Neural progenitor cell (in vitro differentiated cells): Measurements from ENCODE around the gene JHY. TPM values are rescaled to one million over a fixed set of nuclear protein-coding genes. Genes with fewer than 3 reads are reported as not detected.

Experiments used
- DNase-seq: peaks from one replicate; pipeline ENCODE4 v3.0.0-alpha.2; 2016; ENCODE audit warnings: low spot score
- H2AFZ ChIP-seq: fragments of 200-600 bp; sonication (generic); replicated peaks from 2 replicates; pipeline ENCODE4 v1.6.1; 2016; ENCODE audit warnings: antibody characterized with exemption
- H3F3A ChIP-seq: fragments of 200-600 bp; sonication (generic); 2 replicates; pipeline ENCODE4 v1.6.1; 2016; ENCODE audit warnings: antibody characterized with exemption, low read depth
- H3K27ac ChIP-seq: fragments of 200-600 bp; sonication (generic); 2 replicates; pipeline ENCODE4 v1.5.1; 2016; ENCODE audit warnings: mild to moderate bottlenecking
- H3K27me3 ChIP-seq: fragments of 200-600 bp; sonication (generic); 2 replicates; pipeline ENCODE4 v1.6.1; 2016; ENCODE audit warnings: mild to moderate bottlenecking, moderate library complexity
- H3K36me3 ChIP-seq: fragments of 200-600 bp; sonication (generic); 2 replicates; pipeline ENCODE4 v1.5.1; 2016
- H3K4me1 ChIP-seq: fragments of 200-600 bp; sonication (generic); 2 replicates; pipeline ENCODE4 v1.6.1; 2016; ENCODE audit warnings: mixed run types
- H3K4me2 ChIP-seq: fragments of 200-600 bp; sonication (generic); 2 replicates; pipeline ENCODE4 v1.6.1; 2016
- H3K4me3 ChIP-seq: fragments of 200-600 bp; sonication (generic); 2 replicates; pipeline ENCODE4 v1.5.1; 2016
- H3K79me2 ChIP-seq: fragments of 200-600 bp; sonication (generic); 2 replicates; pipeline ENCODE4 v1.6.1; 2016; ENCODE audit warnings: low read depth
- H3K9ac ChIP-seq: fragments of 200-600 bp; sonication (generic); 2 replicates; pipeline ENCODE4 v1.6.1; 2016
- H3K9me3 ChIP-seq: fragments of 200-600 bp; sonication (generic); 2 replicates; pipeline ENCODE4 v1.5.1; 2016; ENCODE audit warnings: low read depth
- H4K20me1 ChIP-seq: fragments of 200-600 bp; sonication (generic); 2 replicates; pipeline ENCODE4 v1.6.1; 2016; ENCODE audit warnings: low read depth
- H3K27ac Mint-ChIP-seq: 3 replicates; pipeline ENCODE4 v1.8.0; 2021; ENCODE audit warnings: mixed read lengths
- H3K27me3 Mint-ChIP-seq: 2 replicates; pipeline ENCODE4 v1.8.0; 2022; ENCODE audit warnings: low read depth, mild to moderate bottlenecking, inconsistent platforms, moderate library complexity, mixed read lengths; ENCODE audit not compliant: insufficient read depth
- H3K36me3 Mint-ChIP-seq: 3 replicates; pipeline ENCODE4 v1.8.0; 2021; ENCODE audit warnings: mixed read lengths
- H3K4me1 Mint-ChIP-seq: 3 replicates; pipeline ENCODE4 v1.8.0; 2021; ENCODE audit warnings: mixed read lengths
- H3K4me3 Mint-ChIP-seq: 3 replicates; pipeline ENCODE4 v1.8.0; 2021; ENCODE audit warnings: mild to moderate bottlenecking, moderate library complexity, mixed read lengths
- H3K9me3 Mint-ChIP-seq: 3 replicates; pipeline ENCODE4 v1.8.0; 2020; ENCODE audit warnings: mixed read lengths
- CTCF ChIP-seq: fragments of 200-600 bp; sonication (generic); IDR thresholded peaks from 2 replicates; pipeline ENCODE4 v1.5.1; 2017; ENCODE audit warnings: antibody characterized with exemption, mild to moderate bottlenecking
- EZH2 ChIP-seq: fragments of 200-600 bp; sonication (generic); IDR thresholded peaks from 2 replicates; pipeline ENCODE4 v1.6.1; 2017; ENCODE audit warnings: antibody characterized with exemption, mild to moderate bottlenecking, moderate library complexity
- EZH2phosphoT487 ChIP-seq: fragments of 200-600 bp; sonication (generic); IDR thresholded peaks from 2 replicates; pipeline ENCODE4 v1.6.1; 2017; ENCODE audit warnings: antibody characterized with exemption
- total RNA-seq: library from RNA; depleted of rRNA; stranded (reverse); fragments of >200 nt; gene quantifications from 2 replicates; pipeline ENCODE4 v1.2.3, GENCODE V29; 2015; ENCODE audit warnings: low replicate concordance

The JHY gene
- total RNA-seq, 1 donor from 2014 or later, result 0.69 TPM

- Mint-ChIP-seq H3K4me1 (peaks cover 6% of the 10 kb centered on the region), H3K9me3 (no peaks in the 10 kb centered on the region), H3K27ac (no peak overlapping the region), H3K27me3 (peaks cover 2% of the 10 kb centered on the region), H3K4me3 (no peak overlapping the region), H3K36me3 (no peaks in the 10 kb centered on the region)
- H3K4me1 ChIP-seq, result no peaks in the 10 kb centered on the region
- no peak overlapping the region for H2AFZ ChIP-seq
- H3K4me3 ChIP-seq, result no peak overlapping the region
- no peak for TF ChIP-seq CTCF
- TF ChIP-seq EZH2, result no peak
- TF ChIP-seq EZH2phosphoT487, result no peak
- DNase-seq, result no peak
- H3K9me3 ChIP-seq, result no peaks in the 10 kb centered on the region
- H3K79me2 ChIP-seq, result no peaks in the 10 kb centered on the region
- H4K20me1 ChIP-seq, result no peaks in the 10 kb centered on the region
- H3F3A ChIP-seq, result no peaks in the 10 kb centered on the region
- H3K4me2 ChIP-seq, result no peak overlapping the region
- H3K27me3 ChIP-seq, result no peaks in the 10 kb centered on the region
- H3K9ac ChIP-seq, result no peak overlapping the region
- no peak overlapping the region for H3K27ac ChIP-seq
- H3K36me3 ChIP-seq, result no peaks in the 10 kb centered on the region
These were observed 11.3 kb upstream of the JHY start for GRCh38 chr11:122871302-122871701.

GRCh38 chr11:122872046-122872445 is 10.5 kb upstream of the JHY start:
- Histone ChIP-seq H3K9ac (no peak overlapping the region), H3K79me2 (no peaks in the 10 kb centered on the region), H3K27me3 (no peaks in the 10 kb centered on the region), H3K36me3 (no peaks in the 10 kb centered on the region), H3K4me3 (no peak overlapping the region), H3K9me3 (no peaks in the 10 kb centered on the region), H4K20me1 (no peaks in the 10 kb centered on the region), H3F3A (no peaks in the 10 kb centered on the region), H3K4me2 (no peak overlapping the region), H2AFZ (no peak overlapping the region), H3K27ac (no peak overlapping the region), H3K4me1 (no peaks in the 10 kb centered on the region)
- DNase-seq, result no peak
- H3K27me3 Mint-ChIP-seq, result peaks cover 2% of the 10 kb centered on the region
- H3K27ac Mint-ChIP-seq, result no peak overlapping the region
- H3K36me3 Mint-ChIP-seq, result no peaks in the 10 kb centered on the region
- H3K9me3 Mint-ChIP-seq, result no peaks in the 10 kb centered on the region
- H3K4me1 Mint-ChIP-seq, result peaks cover 6% of the 10 kb centered on the region
- no peak for TF ChIP-seq CTCF
- TF ChIP-seq EZH2phosphoT487, result no peak
- no peak for TF ChIP-seq EZH2
- no peak overlapping the region for H3K4me3 Mint-ChIP-seq

- no peaks in the 10 kb centered on the region for H3K79me2 ChIP-seq
- peaks cover 2% of the 10 kb centered on the region for H3K27me3 Mint-ChIP-seq
- H3K4me1 Mint-ChIP-seq, result peaks cover 6% of the 10 kb centered on the region
- H3K27me3 ChIP-seq, result peaks cover under 1% of the 10 kb centered on the region
- H3K9ac ChIP-seq, result no peak overlapping the region
- no peaks in the 10 kb centered on the region for H3F3A ChIP-seq
- no peak for DNase-seq
- H3K4me3 ChIP-seq, result no peak overlapping the region
- no peak for TF ChIP-seq EZH2phosphoT487
- TF ChIP-seq CTCF, result no peak
- TF ChIP-seq EZH2, result no peak
- no peaks in the 10 kb centered on the region for H3K9me3 ChIP-seq
- no peaks in the 10 kb centered on the region for H3K9me3 Mint-ChIP-seq
- H3K36me3 Mint-ChIP-seq, result no peaks in the 10 kb centered on the region
- no peak overlapping the region for H3K4me2 ChIP-seq
- H3K4me3 Mint-ChIP-seq, result no peak overlapping the region
- no peak overlapping the region for H3K27ac ChIP-seq
- H3K36me3 ChIP-seq, result no peaks in the 10 kb centered on the region
- H3K4me1 ChIP-seq, result no peaks in the 10 kb centered on the region
- H2AFZ ChIP-seq, result no peak overlapping the region
- H4K20me1 ChIP-seq, result no peaks in the 10 kb centered on the region
- H3K27ac Mint-ChIP-seq, result no peak overlapping the region
These were observed 7.6 kb upstream of the JHY start for GRCh38 chr11:122874991-122875390.
